Measurements from ENCODE around the gene FAAP100.

DNA sequence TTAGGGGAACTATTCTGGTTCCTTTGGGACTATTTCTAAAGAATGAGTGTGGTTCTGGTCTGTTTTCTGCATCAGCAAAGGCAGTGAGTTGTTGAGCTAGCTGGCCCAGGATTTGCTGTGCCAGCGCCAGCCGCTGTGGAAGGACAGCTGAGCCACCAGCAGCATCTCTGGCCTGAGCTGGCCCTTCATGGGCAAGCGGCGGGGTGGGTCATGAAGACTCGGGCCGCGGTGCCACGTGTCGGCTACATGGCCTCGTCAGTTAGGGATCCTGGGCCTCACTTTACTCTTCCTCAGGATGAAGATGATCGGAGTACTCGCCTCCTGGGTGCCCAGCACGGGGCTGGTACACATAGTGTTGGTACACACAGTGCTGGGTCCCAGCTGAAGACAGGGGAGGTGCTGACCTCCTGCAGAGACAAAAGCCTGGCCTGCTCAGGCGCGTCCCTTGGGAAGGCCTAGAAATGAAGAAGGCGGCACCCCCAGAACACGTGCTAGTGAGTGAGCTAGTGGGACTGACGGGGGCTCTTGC lies 17.9 kb upstream of the FAAP100 start:
- TF ChIP-seq POLR2A (IDR thresholded peaks at IDR 0.05) (no peak), EP300 (IDR thresholded peaks at IDR 0.05) (no peak)
- TF ChIP-seq, protein P1, sequence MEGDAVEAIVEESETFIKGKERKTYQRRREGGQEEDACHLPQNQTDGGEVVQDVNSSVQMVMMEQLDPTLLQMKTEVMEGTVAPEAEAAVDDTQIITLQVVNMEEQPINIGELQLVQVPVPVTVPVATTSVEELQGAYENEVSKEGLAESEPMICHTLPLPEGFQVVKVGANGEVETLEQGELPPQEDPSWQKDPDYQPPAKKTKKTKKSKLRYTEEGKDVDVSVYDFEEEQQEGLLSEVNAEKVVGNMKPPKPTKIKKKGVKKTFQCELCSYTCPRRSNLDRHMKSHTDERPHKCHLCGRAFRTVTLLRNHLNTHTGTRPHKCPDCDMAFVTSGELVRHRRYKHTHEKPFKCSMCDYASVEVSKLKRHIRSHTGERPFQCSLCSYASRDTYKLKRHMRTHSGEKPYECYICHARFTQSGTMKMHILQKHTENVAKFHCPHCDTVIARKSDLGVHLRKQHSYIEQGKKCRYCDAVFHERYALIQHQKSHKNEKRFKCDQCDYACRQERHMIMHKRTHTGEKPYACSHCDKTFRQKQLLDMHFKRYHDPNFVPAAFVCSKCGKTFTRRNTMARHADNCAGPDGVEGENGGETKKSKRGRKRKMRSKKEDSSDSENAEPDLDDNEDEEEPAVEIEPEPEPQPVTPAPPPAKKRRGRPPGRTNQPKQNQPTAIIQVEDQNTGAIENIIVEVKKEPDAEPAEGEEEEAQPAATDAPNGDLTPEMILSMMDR (IDR thresholded peaks at IDR 0.05) = no peak

Data from tibial nerve (tissue), 4 donors.